Mesendoderm (in vitro differentiated cells): ENCODE measurements around the gene SLC29A1.

Experiments
- DNase-seq: peaks from one replicate; pipeline ENCODE4 v3.0.0; 2013
- H2AK5ac ChIP-seq: 2 replicates; pipeline ENCODE4 v1.6.1; 2013; ENCODE audit warnings: low read length, inconsistent platforms
- H2BK120ac ChIP-seq: 2 replicates; pipeline ENCODE4 v1.6.1; 2013; ENCODE audit warnings: low read depth, mild to moderate bottlenecking, low read length, moderate library complexity, mixed read lengths
- H2BK15ac ChIP-seq: replicated peaks from 2 replicates; pipeline ENCODE4 v1.6.1; 2013; ENCODE audit warnings: low read depth, mild to moderate bottlenecking, moderate library complexity
- H2BK5ac ChIP-seq: 2 replicates; pipeline ENCODE4 v1.6.1; 2013; ENCODE audit warnings: low read length, inconsistent platforms
- H3K18ac ChIP-seq: 2 replicates; pipeline ENCODE4 v1.6.1; 2013; ENCODE audit warnings: mild to moderate bottlenecking, low read length, mixed read lengths
- H3K23ac ChIP-seq: one replicate; pipeline ENCODE4 v1.6.1; 2013; ENCODE audit warnings: low read length
- H3K27ac ChIP-seq: 2 replicates; pipeline ENCODE4 v1.5.1; 2013; ENCODE audit warnings: low read depth, mild to moderate bottlenecking, inconsistent platforms, low read length, moderate library complexity
- H3K27me3 ChIP-seq: 2 replicates; pipeline ENCODE4 v1.6.1; 2013; ENCODE audit warnings: low read length, control low read depth, mild to moderate bottlenecking, inconsistent platforms; ENCODE audit not compliant: insufficient read depth, poor library complexity
- H3K36me3 ChIP-seq: 2 replicates; pipeline ENCODE4 v1.6.1; 2013; ENCODE audit warnings: low read length, inconsistent platforms; ENCODE audit not compliant: control insufficient read depth, insufficient read depth
- H3K4ac ChIP-seq: one replicate; pipeline ENCODE4 v1.6.1; 2013; ENCODE audit warnings: low read depth, mild to moderate bottlenecking, low read length, moderate library complexity
- H3K4me1 ChIP-seq: 2 replicates; pipeline ENCODE4 v1.6.1; 2013; ENCODE audit warnings: low read depth, low read length, inconsistent platforms; ENCODE audit not compliant: control insufficient read depth
- H3K4me2 ChIP-seq: 2 replicates; pipeline ENCODE4 v1.6.1; 2013; ENCODE audit warnings: low read length
- H3K4me3 ChIP-seq: 2 replicates; pipeline ENCODE4 v1.5.1; 2013; ENCODE audit warnings: mild to moderate bottlenecking, low read length
- H3K56ac ChIP-seq: one replicate; pipeline ENCODE4 v1.6.1; 2013; ENCODE audit warnings: low read length
- H3K79me1 ChIP-seq: 2 replicates; pipeline ENCODE4 v1.6.1; 2013; ENCODE audit warnings: low read length, inconsistent platforms
- H3K79me2 ChIP-seq: 2 replicates; pipeline ENCODE4 v1.6.1; 2013; ENCODE audit warnings: mild to moderate bottlenecking, low read length; ENCODE audit not compliant: control insufficient read depth, insufficient read depth
- H3K9ac ChIP-seq: 2 replicates; pipeline ENCODE4 v1.6.1; 2013; ENCODE audit warnings: low read length, inconsistent platforms
- H4K5ac ChIP-seq: one replicate; pipeline ENCODE4 v1.6.1; 2013; ENCODE audit warnings: low read length
- H4K8ac ChIP-seq: one replicate; pipeline ENCODE4 v1.6.1; 2013; ENCODE audit warnings: low read depth, mild to moderate bottlenecking, control low read depth, low read length, moderate library complexity
- WGBS: extraction: QIAGEN DNeasy Blood & Tissue Kit; methylation state at CpG from one replicate; pipeline ENCODE4 v1.1.7; 2013; ENCODE audit warnings: low lambda C conversion rate, missing lambda C conversion rate; ENCODE audit not compliant: insufficient coverage; ENCODE audit errors: extremely low coverage; 5-methylcytosine and 5-hydroxymethylcytosine counted together

Gene SLC29A1

DNA sequence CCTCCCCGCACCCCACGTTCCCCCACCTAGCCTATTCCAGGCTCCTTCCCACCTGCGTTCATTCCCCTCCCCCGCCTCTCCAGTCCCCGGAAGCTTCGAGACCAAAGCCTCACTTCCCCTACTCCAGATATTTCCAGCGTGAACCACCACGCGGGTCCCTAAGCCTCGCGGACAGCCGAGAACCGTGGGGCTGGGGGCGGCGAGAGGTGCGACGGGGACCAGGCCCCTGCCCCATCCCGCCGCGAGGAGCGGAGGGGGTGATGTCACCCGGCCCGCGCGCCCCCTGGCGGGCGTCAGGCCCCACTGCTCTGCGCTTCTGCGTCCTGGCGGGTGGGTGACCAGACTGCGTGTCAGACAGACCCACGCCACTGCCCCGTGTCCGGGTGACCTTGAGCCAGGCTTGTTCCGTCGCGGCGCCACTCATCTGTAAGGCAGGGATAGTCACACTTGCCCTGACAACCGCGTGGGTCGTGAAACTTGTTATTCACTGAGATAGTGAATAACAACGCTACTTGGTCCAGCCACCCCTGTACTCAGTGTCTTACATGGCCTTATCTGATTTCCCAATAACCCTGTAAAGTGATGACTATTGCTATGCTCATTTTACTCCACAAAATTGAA is 14.5 kb downstream of the SLC29A1 start:
- Histone ChIP-seq H3K4ac (no peak overlapping the region), H3K79me2 (no peaks in the 10 kb centered on the region), H3K27ac (no peak overlapping the region), H3K4me1 (peaks cover 5% of the 10 kb centered on the region), H3K36me3 (no peaks in the 10 kb centered on the region), H3K23ac (no peak overlapping the region), H3K18ac (no peak overlapping the region), H3K9ac (peak overlapping the region; percentile 80), H3K4me2 (peak overlapping the region; percentile 95), H2BK15ac (no peak overlapping the region), H3K56ac (peak overlapping the region; percentile 88), H3K79me1 (no peaks in the 10 kb centered on the region), H3K4me3 (peak overlapping the region; percentile 52), H4K5ac (no peak overlapping the region), H2BK120ac (no peak overlapping the region), H2AK5ac (no peak overlapping the region), H3K27me3 (no peaks in the 10 kb centered on the region), H4K8ac (no peak overlapping the region), H2BK5ac (peak overlapping the region; percentile 73)
- WGBS, result no CpG with 5 or more reads among the region's 42 CpGs
- DNase-seq, result no peak

DNA sequence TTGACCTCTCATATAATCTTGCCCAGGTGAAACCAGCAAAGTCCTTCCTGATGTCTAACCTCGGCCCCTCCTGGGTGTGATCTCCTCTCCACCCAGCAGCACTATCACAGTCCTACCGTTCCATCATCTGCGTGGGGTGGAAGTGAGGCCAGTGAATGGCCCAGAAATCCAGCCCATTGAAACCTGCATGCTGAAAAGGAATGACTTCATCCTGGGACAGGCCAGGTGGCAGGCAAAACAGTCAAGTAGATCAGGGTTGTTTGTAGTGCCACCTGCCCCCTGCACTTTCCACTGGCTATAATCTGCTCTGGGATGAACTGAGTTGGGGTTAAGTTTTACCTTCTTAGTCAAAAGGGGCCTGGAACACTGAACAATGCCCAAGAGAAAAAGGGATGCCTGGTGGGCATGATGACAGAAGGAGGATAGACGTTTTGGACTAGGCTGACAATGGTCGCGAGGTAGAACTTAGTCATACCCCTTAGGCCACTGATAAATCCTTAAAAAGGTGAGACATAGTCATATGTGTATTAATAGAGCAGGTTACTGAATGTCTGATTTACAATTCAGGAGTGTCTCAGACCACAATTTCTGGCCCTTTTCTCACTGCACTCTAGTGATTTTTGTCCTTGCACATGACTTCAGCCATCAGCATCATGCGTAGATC is 15.4 kb downstream of the SLC29A1 start:
- no CpG with 5 or more reads among the region's 7 CpGs for WGBS
- H3K4me3 ChIP-seq, result no peak overlapping the region

DNA sequence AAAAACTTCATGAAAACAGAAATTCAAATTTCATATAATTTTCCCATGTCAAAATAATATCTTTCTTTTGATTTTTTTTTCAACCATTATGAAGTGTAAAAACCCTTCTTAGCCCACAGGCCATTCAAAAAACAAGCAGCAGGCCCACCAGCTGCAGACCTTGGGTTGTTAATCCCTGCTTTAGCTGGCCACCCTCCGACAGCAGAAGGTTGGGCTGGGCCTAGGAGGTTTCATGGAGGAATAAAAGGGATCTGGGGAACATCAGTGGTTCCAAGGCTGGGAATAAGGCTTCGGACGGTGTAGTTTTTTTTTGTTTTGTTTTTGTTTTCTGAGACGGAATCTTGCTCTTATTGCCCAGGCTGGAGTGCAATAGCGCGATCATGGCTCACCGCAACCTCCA is 19.9 kb downstream of the SLC29A1 start:
- Histone ChIP-seq H2BK5ac (no peak overlapping the region), H3K36me3 (no peaks in the 10 kb centered on the region), H3K79me2 (peaks cover 17% of the 10 kb centered on the region), H3K4me3 (no peak overlapping the region), H2AK5ac (no peak overlapping the region), H3K4me1 (peaks cover 5% of the 10 kb centered on the region), H3K79me1 (no peaks in the 10 kb centered on the region), H3K9ac (no peak overlapping the region), H3K56ac (no peak overlapping the region), H2BK15ac (no peak overlapping the region), H3K18ac (no peak overlapping the region), H4K8ac (no peak overlapping the region), H3K27ac (no peak overlapping the region), H4K5ac (no peak overlapping the region), H3K4me2 (no peak overlapping the region), H3K4ac (no peak overlapping the region), H2BK120ac (no peak overlapping the region), H3K27me3 (no peaks in the 10 kb centered on the region), H3K23ac (no peak overlapping the region)
- WGBS, result no CpG with 5 or more reads among the region's 7 CpGs
- DNase-seq, result no peak

More for the DNA sequence above, 15.4 kb downstream of the SLC29A1 start:
- Histone ChIP-seq H3K79me1 (no peaks in the 10 kb centered on the region), H3K56ac (no peak overlapping the region), H3K27me3 (no peaks in the 10 kb centered on the region), H3K23ac (no peak overlapping the region), H3K79me2 (no peaks in the 10 kb centered on the region), H3K4me1 (peaks cover 5% of the 10 kb centered on the region), H3K27ac (no peak overlapping the region), H2BK120ac (no peak overlapping the region), H2AK5ac (no peak overlapping the region), H2BK5ac (no peak overlapping the region), H3K36me3 (no peaks in the 10 kb centered on the region), H3K9ac (no peak overlapping the region), H3K4ac (no peak overlapping the region), H4K8ac (no peak overlapping the region), H3K18ac (no peak overlapping the region), H3K4me2 (no peak overlapping the region), H2BK15ac (no peak overlapping the region), H4K5ac (no peak overlapping the region)
- no peak for DNase-seq

DNA sequence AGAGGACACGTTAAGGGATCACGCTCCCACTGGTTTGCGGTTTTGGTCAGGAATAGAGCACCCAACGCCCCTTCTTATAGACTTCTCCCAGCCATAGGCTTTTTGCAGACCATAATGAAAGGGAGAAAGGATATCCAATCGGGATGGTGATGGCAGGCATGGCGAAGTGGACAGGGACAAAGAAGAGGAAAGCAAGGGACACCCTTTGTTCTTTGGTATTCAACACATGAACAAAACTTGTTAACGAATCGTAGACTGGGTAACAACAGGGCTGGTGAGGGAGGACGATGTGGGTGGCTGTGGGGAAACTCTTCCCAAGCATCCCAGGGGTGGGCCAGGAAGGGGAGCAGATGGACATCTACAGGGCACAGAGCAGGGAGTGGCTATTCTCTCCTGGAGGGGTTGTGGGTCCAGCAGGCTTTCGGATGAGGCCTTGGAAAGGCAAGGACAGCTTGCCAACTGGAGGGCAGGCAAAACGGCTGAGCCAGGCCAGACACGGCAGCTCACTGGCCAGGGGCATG is 22.1 kb downstream of the SLC29A1 start:
- Histone ChIP-seq H3K9ac (peak overlapping the region; percentile 67), H3K79me2 (peaks cover 38% of the 10 kb centered on the region), H3K4ac (no peak overlapping the region), H3K27ac (no peak overlapping the region), H3K79me1 (peaks cover 6% of the 10 kb centered on the region), H3K36me3 (peaks cover 17% of the 10 kb centered on the region), H3K23ac (peak overlapping the region; percentile 83), H4K8ac (no peak overlapping the region), H2BK15ac (no peak overlapping the region), H3K4me2 (peak overlapping the region; percentile 91), H3K4me1 (peaks cover 11% of the 10 kb centered on the region), H3K18ac (no peak overlapping the region), H2AK5ac (peak overlapping the region; percentile 7), H4K5ac (no peak overlapping the region), H3K4me3 (no peak overlapping the region), H3K56ac (peak overlapping the region; percentile 95), H3K27me3 (no peaks in the 10 kb centered on the region), H2BK5ac (no peak overlapping the region), H2BK120ac (no peak overlapping the region)
- no CpG with 5 or more reads among the region's 12 CpGs for WGBS
- DNase-seq, result no peak

DNA sequence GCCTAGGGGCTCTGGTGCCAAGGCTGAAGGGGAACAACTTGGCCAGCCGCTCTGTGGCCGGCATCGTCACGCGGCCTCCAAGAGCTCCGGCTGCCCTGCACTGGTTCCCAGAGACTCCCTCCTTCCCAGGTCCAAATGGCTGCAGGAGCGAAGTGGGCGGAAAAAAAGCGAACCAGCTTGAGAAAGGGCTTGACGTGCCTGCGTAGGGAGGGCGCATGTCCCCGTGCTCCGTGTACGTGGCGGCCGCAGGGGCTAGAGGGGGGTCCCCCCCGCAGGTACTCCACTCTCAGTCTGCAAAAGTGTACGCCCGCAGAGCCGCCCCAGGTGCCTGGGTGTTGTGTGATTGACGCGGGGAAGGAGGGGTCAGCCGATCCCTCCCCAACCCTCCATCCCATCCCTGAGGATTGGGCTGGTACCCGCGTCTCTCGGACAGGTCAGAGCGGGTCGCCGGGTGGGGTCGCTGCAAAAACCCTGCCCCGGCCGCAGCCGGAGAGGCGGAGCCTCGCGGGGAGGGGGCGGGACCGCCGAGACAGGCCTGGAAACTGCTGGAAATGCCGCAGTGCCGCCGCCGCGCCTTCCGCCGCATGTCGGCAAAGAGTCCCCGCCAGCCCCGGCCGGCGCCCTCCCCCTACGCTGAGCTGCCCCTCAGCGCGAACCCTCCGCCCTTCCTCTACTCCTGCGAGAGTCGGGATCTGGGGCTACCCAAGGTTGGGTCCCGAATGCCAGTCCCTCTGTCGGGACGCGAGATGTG is 22.7 kb downstream of the SLC29A1 start:
- Histone ChIP-seq H3K4me3 (peak overlapping the region; percentile 88), H3K23ac (peak overlapping the region; percentile 96), H3K18ac (peak overlapping the region; percentile 92), H2AK5ac (no peak overlapping the region), H3K4ac (peak overlapping the region; percentile 88), H2BK15ac (no peak overlapping the region), H3K4me2 (peak overlapping the region; percentile 91), H2BK5ac (peak overlapping the region; percentile 86), H3K4me1 (peaks cover 11% of the 10 kb centered on the region), H2BK120ac (peak overlapping the region; percentile 69), H3K56ac (peak overlapping the region; percentile 99), H3K79me1 (peaks cover 11% of the 10 kb centered on the region), H3K79me2 (peaks cover 45% of the 10 kb centered on the region), H4K8ac (no peak overlapping the region), H3K27ac (peak overlapping the region; percentile 78), H4K5ac (no peak overlapping the region), H3K36me3 (peaks cover 23% of the 10 kb centered on the region), H3K9ac (peak overlapping the region; percentile 95), H3K27me3 (no peaks in the 10 kb centered on the region)
- WGBS, result no CpG with 5 or more reads among the region's 62 CpGs
- DNase-seq, result peak; percentile 98
